Measurements from ENCODE around the gene DEPDC1.

DNA sequence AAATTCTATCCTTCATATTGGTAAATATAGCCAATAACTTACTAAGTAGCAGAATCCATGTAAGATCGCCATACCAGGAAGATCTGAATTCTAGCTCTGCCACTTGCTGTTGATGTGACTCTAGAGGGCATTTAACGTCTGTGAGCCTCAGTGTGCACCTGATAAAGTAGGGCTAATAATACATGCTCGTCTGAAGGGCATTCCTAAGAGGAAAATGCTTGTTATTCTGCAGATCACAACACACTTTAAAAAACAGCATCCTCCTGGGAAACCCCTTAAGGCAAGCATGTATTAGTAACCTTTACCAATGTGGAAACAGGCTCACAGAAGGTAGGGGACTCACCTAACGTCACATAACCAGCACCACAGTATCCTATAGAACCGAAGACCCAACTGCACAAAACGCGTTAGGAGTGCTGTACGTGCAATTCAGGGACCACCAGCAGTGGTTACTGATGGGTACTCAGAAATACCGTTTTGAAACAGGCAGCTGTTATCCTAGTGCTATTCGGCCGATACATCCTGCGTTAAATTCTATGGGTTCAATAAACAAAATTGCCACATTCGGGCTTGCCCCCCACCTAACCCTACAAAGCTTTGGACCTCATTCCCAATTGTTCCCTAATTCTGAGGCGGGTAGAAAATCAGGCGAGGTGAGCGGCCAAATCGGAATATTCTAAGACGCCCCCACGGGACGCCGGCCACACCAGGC is 758 bp downstream of the DEPDC1 start:
- TF ChIP-seq ZNF423 (CRISPR knock-in tag; IDR thresholded peaks at IDR 0.05), result no peak
- TF ChIP-seq CBFB (CRISPR knock-in tag; IDR thresholded peaks at IDR 0.05; ENCODE audit: low read depth), result no peak
- no peak for TF ChIP-seq ZMAT4 (CRISPR knock-in tag; IDR thresholded peaks at IDR 0.05)
- TF ChIP-seq CTCF (IDR thresholded peaks at IDR 0.05), result no peak
- no peak for TF ChIP-seq NR2C2 (CRISPR knock-in tag; IDR thresholded peaks at IDR 0.05)
- no peak for TF ChIP-seq ELF4 (CRISPR knock-in tag; IDR thresholded peaks at IDR 0.05; ENCODE audit: low read depth)
- no peak for TF ChIP-seq ZBTB43 (CRISPR knock-in tag; IDR thresholded peaks at IDR 0.05)
